GM08714 (cell line): ENCODE data around the gene CCNY.

ENCODE experiments used
- H3K4me3 ChIP-seq: fragments of 200-500 bp; sonication (Bioruptor generic); 2 replicates; pipeline ENCODE4 v1.5.1; 2014; ENCODE audit warnings: mild to moderate bottlenecking, low read length, inconsistent platforms
- ZNF274 ChIP-seq: IDR thresholded peaks from 2 replicates; pipeline ENCODE4 v1.6.1; 2012; ENCODE audit warnings: mild to moderate bottlenecking, low read depth, low read length

The CCNY gene

GRCh38 chr10:35355971-35356724 lies 19.8 kb downstream of the CCNY start:
- TF ChIP-seq ZNF274 = no peak

GRCh38 chr10:35356725-35357092 lies 20.4 kb downstream of the CCNY start:
- no peak for TF ChIP-seq ZNF274
- H3K4me3 ChIP-seq = no peak overlapping the region

More at GRCh38 chr10:35355971-35356724, 19.8 kb downstream of the CCNY start:
- no peak overlapping the region for H3K4me3 ChIP-seq

DNA sequence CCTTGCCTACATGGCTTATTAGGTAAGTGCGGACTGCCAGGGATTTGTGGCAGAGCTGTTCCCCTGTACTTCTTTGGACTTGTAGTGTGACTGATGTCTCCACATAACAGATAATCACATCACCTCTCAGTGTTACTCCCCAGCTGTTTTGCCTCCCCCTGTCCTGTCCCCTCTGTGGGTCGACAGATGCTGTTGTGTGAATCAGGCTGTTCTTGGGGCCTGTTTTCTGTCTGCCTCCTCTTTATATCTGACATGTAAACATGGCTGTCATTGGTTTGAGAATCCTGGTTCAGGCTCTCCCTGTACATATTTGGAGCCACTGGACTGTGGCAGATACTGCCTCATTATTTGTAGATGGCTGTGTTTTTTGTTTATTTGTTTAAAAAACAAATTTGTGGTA lies 22.7 kb downstream of the CCNY start:
- no peak for TF ChIP-seq ZNF274
- H3K4me3 ChIP-seq = no peak overlapping the region

GRCh38 chr10:35359873-35360272 lies 23.6 kb downstream of the CCNY start:
- no peak overlapping the region for H3K4me3 ChIP-seq
- no peak for TF ChIP-seq ZNF274

GRCh38 chr10:35362701-35363350 lies 26.5 kb downstream of the CCNY start:
- no peak for TF ChIP-seq ZNF274
- no peak overlapping the region for H3K4me3 ChIP-seq

DNA sequence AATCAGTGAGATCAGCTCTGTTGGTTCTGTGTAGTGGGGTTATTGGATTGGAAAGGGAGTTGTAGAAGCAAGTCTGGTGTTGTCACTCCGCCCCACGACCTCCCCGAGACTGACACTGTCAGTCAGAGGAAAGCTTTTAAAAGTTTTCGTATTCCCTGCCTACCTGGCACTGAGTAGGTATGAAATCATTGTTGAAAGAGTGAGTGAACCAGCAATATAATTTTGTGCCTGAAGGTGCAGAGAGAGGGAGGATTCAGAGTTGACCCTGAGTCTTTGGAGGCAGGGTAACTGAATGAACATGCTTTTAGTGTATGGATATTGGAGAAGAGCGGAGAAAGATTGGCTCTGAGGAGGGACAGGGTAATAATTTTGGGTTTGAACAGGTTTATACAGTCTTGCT lies 27.3 kb downstream of the CCNY start:
- no peak overlapping the region for H3K4me3 ChIP-seq
- no peak for TF ChIP-seq ZNF274

- no peak overlapping the region for H3K4me3 ChIP-seq
- TF ChIP-seq ZNF274 = no peak
Observed at GRCh38 chr10:35364808-35365207, 28.5 kb downstream of the CCNY start.

DNA sequence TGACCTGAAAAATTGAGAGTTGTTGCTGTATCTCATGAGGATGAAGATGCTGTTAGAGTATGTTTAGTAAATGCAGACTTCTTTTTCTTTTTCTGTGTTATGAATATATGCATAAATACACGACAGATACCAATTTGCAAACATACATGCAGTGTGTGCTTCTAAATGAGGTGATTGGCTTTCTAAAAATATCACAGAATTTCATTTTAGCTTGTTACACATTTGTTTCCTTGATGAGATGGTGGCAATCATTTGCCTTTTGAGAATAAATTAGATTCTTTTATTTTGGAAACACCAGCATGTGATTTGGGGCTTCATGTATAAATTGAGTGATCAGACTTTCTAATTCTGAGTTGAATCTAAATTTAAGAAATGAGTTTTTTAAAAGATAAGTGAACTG lies 29.7 kb downstream of the CCNY start:
- H3K4me3 ChIP-seq = no peak overlapping the region
- no peak for TF ChIP-seq ZNF274

DNA sequence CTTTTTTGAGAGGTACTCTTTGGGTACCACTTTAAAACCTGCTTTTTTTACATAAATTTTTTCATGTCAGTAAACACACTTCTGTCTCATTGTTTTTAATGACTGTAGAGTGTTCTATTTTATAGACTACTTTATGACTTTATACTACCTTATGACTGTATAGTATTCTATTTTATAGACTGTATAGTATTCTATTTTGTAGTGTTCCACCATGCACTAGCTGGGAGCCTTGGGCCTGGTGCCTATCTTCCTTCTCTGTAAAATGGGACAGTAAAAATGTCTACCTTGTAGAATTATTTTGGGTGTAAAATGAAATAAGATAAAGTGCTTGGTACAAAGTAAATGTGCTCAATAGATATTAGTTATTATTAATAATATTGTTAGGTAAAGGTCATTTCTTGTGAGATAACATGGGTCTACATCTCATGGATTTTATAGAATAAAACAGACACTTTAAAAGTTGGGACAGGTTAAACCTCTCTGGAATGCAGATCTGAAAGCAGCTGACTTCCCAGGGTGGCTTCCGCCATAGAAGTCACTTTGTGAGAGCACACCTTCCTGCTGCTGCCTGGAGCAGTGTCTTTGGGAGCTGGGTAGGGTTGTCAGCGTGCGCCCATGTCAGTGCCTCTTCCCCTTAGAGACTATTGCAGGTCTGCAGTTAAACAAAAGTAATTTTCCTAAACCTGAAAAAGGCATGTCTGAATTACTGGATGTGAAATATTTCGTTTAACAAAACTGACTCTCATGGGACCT lies 31.0 kb downstream of the CCNY start:
- H3K4me3 ChIP-seq = no peak overlapping the region
- TF ChIP-seq ZNF274 = no peak

DNA sequence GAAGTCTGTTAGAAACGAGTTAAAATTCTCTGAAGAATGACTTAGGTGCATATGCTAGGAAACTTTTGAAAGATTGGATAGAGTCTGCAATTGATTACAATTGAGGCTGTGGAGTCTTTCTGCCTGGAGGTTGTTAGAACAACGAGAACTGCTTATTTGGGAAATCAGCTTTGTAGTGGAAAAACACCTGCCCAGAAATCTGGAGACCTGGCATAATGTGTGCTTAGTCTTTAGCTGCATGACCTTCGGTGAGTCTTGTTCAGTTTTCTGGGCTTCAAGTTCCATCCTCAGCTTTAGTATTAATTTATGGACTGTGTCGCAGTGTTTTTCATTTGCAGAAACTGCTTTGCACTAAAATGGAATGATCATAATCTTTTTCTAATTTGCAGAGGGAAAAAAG lies 31.7 kb downstream of the CCNY start:
- H3K4me3 ChIP-seq = no peak overlapping the region
- no peak for TF ChIP-seq ZNF274

DNA sequence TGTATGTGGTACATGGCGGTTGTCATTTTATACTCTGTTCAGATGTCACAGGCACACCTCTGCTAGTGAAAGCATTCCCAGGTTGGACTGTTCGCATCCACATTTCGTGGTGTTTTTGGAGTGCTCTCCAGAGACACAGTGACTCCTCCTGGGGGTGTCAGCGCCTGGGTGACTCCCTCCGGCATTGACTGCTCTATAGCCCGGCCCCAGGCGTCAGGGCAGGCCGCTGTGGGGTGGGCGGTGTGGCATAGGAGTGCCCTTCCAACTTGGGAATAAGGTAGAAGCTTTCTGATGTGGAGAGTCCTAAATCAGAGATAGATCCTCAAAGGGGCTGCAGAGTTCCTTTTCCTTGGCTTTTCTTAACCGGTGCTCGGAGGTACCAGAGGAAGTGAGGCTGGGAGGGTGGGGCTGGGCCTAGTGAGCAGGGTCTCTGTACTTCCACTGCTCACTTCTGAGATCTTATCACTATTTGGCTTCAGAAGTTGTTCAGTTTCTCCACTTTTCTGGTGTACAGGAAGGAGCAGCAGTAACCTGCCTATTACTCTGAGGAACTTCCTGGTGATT lies 32.3 kb downstream of the CCNY start:
- TF ChIP-seq ZNF274 = no peak
- H3K4me3 ChIP-seq = no peak overlapping the region

- no peak for TF ChIP-seq ZNF274
- no peak overlapping the region for H3K4me3 ChIP-seq
Observed at GRCh38 chr10:35369049-35369611, 32.8 kb downstream of the CCNY start.

- no peak overlapping the region for H3K4me3 ChIP-seq
- TF ChIP-seq ZNF274 = no peak
Observed at GRCh38 chr10:35371731-35372130, 35.4 kb downstream of the CCNY start.

- no peak overlapping the region for H3K4me3 ChIP-seq
- no peak for TF ChIP-seq ZNF274
Observed at GRCh38 chr10:35372329-35372728, 36.0 kb downstream of the CCNY start.
